NCI-H510A treated with DMSO at 0.1 percent for 48 hours (cell line): Measurements from ENCODE around the gene LDB2.

Experiments used
- DNase-seq: peaks from one replicate; lab custom pipeline; 2025; lab: John Stamatoyannopoulos, UW

The LDB2 gene

DNA sequence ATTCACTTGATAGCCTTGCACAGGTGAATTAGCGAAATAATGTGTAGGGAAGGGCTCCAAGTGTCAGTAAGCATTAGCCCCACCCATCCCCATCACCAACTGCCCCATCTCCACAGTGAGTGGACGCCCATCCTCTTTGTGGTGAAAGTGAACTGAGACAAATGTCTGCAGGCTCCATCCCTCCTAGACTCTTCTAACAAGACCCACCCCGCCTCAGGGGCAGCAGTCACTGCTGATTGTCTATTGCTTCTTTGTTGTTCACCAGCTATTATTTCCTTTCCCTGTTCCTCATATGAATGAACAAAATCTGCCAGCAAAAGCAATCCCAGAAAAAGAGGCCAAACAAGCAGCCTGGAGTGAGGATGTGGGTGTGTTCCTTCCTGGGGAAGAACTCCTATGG lies 96.4 kb downstream of the LDB2 start:
- no peak for DNase-seq

DNA sequence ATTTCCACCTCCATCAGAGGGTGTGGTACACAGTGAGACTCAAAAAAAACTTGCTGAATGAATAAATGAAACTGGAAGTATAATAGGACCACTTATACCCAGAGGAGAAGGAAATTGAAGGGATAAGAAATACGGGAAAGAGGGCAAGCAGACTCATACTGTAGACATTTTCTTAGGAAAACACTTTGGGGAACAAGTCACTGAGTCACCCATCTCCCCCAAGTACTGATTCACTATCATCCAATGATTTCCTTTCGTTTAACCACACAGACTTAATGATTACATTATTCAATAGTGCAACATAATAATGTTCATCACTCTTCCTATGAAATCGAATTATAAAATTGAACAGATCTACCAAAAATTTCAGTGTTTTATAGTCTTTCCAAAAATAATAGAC lies 97.1 kb downstream of the LDB2 start:
- no peak for DNase-seq

DNA sequence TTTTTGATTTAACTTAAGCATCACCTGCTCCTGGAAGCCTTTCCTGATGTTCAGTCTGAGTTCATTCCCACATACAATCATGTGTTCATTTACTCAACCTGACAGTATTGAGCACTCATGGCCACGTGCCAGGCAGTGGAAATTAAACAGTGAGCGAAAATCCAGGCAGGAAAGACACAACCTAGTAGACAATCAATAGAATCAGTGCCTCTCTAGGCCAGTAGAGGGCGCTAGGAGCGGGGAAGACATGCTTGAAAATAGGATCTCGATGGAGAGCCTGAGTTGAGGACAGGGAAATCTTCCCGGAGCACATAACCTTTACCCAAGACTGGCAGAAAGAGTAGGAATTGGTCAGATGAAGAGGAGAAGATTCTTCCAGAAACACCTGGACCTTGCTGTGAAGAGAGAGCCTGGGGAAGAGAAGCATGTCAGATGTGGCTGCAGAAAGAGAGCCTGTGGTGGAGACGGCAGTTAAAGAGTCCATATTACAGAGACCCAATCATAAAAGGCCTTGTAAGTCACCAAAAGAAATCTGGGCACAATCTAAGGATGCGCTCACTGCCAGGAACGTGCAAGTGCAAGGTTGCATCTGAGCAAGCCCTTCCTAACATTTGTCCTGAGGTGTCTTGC lies 103.5 kb downstream of the LDB2 start:
- DNase-seq = no peak

DNA sequence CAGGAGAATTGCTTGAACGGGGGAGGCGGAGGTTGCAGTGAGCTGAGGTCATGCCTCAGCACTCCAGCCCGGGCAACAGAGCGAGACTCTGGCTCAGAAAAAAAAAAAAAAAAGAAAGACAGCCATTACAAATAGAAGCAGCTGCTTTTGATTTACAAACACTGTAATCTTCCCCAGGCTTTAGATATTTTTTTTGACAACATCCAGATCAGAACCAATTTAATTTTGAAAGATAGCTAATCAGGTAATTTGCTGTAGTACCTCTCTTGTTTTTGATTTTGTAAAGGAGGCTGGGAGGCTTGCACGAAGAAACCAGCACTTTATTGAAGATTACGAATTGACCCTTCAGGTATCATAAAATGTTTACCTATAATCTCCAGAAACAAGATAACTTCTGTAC lies 107.0 kb downstream of the LDB2 start:
- no peak for DNase-seq

DNA sequence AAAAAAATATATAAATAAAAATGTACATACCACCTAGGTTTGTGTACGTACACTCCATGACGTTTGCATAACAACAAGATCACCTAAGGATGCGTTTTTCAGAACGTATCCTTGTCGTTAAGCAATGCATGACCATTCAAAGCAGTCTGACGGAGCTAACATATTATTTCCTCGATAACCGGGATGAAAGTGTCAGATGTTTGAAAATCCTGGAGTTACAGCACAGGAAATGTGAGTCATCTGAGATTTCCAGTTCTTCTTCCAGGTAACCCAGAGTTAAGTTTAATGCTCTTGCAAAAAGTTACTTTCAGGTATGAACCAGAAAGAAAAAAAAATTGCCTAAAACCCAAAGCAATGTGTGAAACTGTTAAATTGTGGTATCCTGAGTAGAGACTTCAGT lies 107.9 kb downstream of the LDB2 start:
- no peak for DNase-seq

DNA sequence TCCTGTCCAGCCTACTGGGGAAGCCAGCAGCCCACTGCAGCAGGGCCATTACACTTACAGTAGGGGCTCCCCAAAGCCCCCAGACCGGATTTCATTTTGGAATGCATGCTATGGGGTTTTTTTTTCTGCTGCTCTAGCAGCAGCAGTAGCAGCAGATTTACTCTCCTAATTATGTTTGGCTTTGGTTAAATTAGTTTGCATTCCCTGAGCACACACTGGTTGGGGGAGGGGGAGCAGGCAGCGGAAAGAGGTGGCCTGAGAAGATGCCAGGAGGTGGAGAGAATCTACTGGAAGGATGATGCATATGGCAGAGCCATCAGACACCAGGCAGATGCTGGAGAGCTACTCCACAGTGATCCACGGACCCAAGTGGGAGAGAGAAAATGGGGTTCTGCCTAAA lies 109.6 kb downstream of the LDB2 start:
- no peak for DNase-seq

DNA sequence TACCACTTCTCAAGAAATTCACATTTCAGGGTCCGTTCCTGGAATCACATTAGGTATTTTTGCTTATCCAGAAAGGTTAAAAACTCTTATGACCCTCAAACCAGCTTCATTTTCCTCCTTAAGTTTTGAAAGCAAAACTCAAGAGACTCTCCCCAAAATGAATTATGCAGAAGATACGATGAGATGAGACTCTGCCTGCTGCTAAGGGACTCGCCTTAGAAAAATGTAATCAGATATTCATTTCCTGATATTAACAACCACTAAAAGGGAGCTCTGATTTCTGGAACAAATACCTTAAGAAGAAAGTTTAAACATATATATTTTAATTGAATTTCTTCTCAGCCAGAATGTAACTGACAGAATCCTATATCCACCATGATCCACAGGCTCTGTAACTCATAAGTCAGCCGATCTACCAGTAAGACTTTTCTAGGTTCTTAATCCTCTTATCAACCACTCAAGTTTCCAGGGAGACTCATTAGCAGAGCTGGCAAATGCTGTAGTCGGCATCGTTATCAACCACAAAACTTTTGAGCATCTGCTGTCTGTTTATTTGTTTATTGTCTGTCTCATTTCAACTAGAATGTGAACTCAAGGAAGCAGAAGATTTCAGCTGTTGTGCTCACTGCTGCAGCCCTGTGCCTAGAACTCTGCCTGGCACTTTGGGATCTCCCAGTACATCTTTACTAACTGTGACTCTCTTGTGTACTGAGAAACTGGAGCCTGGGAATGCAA lies 112.5 kb downstream of the LDB2 start:
- DNase-seq = no peak

DNA sequence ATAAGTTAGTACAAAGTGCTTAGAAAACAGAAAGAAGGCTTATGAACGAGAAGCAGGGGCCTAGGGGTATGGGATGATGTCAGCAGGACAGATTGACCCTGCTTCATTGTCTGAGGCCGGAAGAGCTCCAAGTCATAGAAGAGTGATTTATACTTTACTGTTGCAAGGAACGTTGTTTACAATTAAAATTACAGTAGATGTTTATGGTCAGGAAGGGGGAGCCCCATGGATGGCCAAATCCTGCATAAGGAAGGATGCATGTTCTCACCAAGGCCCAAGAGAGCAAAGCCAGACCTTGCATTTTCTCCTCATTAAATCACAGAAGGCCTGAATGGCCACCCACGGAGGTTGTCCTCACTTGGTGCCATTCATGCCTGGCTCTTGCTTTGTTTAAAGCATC lies 115.3 kb downstream of the LDB2 start:
- DNase-seq = no peak

DNA sequence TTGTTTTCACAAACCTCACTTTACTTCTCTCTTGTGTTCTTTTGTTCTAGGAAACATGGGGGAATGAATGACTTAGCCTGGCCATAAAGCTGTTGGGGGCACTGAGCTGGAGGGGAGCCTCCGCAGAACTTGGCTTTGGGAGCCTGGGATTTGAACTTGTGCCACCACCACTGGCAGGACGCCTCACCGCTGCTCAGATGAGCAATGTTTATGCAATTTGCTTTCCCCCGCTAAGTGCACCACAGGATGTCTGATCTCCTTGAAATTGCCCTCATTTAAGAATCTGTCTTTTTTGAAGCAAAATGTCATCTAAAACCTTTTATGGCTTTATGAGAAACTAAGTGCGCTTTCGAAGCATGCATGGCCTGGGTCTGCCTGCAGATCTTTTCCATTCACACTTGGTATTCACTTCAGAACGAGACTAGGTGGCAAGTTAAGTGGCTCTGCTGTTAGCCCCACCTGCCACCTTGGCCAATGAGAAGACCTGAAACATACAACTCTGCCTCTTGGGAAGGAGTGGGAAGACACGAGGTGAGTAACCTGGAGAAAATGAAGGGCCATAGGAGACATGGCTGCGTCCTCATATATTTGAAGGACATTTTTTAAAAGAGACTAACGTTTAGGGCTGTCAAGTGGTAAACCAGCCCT lies 119.3 kb downstream of the LDB2 start:
- no peak for DNase-seq

DNA sequence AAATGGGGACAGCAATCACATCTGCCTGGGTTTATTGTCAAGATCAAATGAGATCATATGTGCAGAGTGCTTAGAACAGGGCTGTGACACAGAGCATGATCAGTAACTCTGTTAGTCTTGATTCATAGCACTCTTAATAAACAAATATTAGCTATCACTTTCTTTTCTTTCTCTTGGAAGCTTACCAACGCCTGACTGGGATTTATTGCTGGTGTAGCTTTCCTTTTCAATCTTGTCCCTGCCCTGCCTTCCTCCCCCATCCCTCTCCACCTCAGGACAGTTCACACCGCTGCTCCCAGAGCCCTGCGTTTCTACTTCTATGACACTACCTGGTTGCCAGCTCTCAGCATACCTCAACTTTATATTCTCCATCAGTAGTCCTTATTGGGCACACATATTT lies 120.7 kb downstream of the LDB2 start:
- DNase-seq = no peak

DNA sequence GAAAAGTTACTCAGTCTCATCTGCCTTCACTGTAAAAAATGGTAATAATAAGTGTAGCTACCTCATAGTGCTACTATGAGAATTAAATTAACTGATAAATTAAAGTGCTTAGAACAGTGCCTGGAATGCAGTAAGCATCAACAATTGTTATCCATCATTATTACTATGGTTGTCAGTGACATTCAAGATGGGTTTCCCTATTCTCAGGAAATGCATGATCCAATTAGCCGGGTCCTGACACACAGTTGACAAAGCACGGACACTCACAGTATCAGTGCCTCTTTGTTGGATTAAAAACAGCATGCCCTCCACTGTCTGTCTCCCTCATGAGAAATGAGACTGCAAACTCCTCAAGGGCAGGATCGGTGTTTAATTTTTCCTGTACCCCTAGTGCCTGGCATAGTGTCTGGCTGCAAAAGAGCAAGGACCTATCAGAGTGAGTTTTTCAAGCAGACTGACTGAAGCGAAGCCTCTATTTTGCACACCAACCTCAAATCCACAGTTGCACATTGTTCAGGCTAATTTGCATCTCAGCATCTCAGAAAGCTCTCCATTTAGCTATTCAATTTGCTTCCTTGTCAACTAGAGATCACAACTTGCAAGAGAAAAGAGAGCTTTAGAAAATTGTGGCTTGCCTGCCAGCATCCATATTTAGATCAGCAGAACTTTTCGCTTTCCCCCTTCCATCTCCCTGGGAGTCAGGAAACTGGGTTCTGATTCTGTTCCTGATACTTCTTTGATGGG lies 122.9 kb downstream of the LDB2 start:
- no peak for DNase-seq

DNA sequence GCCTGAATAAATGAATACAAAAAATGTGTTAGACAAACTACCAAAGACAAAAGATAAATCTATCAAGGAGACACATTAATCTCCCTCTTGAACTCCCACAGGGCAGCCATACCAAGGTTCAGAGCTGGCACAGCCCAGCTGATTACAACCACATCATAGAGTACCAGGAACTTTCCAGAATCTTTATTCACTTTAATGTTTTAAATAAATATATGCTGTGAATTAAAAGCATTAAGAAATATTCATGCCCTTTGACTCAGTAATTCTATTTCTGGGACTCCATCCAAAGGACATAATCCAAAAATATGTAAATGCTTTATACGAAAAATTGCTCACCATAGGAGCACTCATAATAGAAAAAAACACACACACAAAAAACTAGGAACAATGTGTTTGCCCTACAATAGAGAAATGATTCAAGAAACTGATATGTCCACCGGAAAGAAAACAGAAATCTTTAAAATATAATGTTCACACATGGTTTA lies 126.0 kb downstream of the LDB2 start:
- DNase-seq = no peak

DNA sequence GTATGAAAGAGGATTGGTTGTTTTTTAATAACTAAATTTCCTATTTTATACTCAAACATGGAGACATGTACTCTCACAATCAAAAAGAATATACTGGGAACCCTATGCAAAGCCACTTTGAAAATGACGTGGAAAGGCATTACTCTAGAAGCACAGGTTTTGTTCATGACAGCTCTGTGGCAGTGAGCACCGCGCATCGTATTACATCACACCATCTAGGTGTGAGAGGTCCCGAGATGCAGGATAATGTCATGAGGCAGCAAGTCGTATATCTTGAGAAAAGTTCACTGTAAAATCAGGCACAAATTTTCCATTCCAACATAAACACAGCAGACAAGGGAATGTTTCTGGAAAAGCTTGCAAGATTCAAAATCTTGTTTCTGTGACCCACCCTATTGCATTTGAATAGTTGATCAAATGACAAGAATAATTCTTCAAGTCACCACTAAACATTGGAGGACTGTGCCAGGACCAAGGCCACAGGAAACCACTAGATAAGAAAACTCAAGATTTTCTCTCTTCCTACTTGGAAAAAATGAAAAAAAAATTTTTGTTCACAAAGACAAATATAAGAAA lies 127.6 kb downstream of the LDB2 start:
- no peak for DNase-seq

DNA sequence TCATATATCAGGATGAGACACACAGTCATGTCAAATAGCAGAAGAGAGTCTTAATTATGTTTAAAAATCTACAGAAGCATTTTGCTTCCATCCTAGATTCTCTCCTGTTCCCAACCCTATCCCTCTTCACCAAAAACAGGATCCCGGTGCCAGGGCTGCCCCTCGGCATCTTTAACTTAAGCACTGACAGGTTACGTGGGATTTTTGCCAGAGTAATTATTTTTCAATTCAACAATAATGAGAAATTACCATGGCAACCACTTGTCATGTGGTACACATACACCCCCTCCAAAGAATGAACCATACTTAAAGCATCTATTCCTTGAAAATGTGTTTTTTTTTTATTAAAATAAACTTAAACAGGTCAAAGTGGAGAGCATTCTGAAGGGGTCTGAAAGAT lies 130.6 kb downstream of the LDB2 start:
- DNase-seq = no peak

DNA sequence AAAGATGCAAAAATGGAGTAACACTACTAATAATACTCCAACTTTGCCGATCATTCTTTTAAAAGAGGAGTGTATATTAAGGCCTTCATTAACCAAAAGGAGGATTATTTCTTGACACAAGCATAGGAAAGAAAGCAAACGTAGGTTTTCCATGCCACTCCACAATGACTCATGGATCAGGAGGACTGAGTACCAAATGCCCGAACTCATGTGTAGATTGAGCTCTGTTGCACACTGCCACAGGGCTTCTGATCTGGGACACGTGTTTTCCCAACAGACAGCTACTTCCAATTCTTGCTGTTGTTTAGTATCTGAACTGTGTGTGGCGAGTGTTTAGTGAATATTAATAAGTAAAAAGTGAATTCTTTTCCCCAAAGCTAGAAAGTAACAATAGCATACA lies 131.2 kb downstream of the LDB2 start:
- DNase-seq = no peak

DNA sequence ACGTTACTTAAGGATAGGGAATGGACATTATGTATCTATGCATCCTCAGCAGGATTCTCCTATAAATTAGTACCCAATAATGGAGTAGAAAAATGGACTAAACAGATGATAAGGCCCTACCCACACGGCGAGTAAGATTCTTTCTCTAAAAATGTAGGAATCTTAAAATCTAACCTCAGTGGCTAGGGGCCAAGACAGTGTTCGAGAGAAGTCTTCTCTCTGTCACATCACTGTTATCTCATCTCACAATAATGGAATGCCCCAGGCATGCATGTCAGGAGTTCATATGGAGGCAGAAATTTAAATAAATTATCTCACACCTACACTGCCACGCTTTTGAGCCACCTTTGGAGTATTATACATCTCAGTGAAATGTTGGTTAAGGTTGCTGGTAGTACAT lies 132.9 kb downstream of the LDB2 start:
- no peak for DNase-seq

DNA sequence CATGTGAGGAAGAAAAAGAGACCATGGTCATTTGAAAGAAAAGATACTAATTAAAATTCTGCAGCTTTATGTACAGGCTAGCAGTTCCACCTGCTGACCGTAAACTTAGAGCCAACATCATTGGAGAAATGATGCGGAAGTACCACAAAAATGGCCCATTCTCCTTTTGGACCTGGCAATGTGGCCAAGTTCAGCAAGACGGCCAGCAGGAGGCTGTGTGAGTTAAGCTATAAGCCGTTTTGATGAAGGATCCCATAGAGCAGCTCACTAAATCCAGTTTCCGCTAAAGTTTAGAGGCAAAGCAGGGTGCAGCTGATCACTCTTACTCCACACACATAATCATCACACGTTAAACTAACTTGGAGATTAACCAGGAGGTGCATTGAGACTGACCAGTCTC lies 133.8 kb downstream of the LDB2 start:
- DNase-seq = no peak

DNA sequence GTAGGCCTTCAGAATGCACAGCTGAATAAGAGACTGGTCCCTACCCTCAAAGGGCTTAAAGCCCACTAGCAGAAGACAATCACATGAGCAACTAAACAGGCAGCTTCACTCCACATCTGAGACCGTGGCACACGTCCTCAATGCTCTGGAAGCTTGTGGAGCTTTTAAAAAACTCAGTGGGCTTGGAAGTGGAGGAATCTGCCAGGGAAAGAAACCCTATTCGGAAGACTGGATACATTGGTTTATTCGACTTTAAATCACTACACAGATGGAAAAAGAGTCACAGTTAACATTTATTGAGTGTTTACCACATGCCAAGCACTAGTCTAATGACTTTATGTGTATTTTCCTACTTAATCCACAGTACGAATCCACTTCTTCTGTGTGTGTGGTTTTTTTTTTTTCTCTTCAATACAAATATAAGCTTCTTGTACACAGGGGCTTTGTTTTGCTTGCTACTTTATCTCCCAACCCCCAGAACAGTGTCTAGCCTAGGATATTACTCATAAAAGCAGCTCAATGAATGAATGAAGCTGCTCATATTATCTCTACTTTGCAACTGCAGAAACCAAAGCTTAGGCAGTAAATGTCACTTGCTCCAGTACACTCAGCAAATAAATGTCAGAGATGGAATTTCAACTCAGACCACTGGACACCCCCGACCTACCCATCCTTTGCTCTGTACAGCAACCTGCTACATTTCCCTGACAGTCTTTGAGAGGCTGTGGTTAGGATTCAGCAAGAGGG lies 137.7 kb downstream of the LDB2 start:
- no peak for DNase-seq

DNA sequence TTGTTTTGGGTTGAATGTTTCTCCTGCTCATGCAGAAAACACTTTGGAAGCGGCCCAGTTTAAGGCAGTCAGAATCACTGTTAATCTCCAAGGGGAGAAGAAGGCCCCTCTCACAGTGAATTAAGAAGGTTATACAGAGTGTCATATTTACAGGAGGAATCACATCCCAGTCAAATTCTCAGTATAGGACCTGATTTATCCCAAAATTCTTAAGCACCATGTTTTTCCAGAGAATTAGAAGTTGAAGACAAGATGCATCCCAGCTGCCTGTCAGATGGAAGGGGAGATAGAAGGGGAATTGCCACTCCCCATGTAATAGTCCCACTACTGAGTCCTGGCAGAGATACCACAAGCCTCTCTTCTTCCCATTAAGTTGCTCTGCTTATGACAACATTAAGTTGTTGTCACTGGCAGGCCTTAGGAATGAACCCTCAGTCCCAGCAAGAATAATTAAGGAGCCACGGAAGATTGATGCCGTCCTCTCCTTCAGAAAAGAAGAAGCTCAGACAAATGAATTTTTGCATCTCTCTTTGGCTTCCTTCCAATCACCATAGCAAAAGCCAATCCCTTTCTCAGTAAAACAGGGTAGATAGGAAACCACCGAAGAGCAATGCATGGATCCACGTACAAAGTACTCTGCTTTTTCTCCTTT lies 138.4 kb downstream of the LDB2 start:
- DNase-seq = no peak

DNA sequence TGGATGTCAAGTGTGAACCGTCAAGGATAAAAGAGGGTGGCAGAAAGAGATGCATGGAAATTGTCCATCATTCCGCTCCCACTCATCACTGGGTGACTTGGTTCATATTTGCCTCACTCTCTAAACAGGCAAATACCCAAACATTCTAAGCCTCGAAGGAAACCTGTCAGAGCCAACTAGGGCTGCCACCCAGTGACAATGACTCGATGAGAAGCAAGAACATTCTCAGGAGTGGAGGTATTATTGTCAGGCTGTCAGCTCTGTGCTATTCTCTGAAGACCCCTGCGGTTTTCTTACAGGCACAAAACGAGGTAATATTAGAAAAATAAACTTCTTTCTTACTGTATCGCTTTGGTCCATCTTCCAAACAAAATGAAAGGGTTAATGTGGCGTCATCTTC lies 139.6 kb downstream of the LDB2 start:
- no peak for DNase-seq

DNA sequence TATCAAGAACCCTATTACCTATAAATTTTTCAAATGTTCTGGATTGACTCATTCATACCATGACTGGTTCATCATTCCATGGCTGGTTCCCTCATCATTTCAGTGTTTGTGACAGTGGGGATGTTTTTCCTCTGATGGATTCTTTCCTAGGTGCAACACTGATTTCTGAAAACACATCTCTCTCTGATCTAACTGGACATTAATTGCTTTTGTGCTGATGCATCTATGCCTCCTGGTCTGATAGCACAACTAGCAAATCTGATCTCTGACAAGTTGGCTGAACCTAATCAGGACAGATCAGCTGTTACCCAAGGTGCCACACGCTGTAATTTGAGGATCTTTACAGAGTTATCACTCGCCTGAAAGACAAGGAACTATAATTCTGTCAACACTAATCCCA lies 140.2 kb downstream of the LDB2 start:
- DNase-seq = no peak
